Measurements from ENCODE around the gene RNF144A.

The RNF144A gene

DNA sequence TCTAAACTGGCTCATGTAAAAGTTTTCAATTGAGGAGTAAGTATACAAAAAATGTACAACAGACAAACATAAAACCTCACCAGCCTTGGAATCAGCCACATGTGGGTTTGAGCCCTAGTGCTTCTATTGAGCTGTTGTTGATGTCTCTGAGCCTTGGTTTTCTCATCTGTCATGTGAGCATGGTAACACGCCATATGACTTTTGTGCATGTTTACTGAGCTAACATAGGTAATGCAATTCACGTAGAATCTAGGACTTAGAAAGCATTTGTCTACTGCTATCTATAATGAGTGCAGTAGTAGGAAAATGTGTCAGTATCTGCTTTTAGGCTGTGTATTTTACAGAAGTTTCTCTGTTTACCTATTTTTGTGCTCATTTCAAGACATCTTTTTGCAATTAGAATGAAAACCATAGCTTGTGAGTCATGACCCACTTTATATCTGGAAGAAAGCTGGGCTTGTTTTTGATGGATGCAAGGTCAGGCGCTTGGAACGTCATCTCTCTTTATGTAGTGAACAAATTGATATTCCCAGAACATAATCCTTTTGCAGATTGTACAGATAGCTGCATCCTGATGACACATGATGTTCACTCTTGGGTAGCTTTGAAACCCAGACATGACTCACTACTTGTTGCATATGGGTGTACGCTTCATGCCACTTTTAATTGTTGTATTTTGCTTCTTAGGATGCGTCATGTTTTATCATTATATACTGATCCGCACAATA lies 94.3 kb downstream of the RNF144A start:
- DNase-seq, result no peak

DNA sequence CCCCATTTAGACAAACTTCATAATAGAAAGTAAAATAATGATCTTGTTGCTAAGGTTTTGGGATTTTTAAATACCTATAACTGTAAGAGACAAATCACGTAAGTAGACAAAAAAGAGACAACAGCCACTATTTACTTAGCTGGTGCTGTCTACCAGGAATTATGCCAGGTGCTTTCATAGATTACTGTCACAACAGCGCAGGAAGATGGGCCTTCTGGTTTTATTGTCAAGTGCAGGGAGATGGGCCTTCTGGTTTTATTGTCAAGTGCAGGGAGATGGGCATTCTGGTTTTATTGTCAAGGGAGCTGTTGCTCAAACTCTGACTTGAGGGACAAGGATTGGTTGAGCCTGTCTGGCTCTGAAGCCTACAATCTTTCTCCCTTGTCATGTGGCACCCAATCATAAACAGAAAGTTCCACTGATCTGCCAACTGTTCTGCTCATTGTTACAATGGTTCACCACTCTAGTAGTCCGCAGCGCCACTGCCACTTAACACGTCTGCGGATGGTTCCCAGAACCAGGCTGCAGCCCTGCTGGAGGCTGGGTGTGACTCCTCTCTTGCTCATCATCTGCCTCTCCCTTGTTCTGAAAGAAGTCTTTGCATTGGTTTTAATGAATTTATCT lies 95.0 kb downstream of the RNF144A start:
- no peak for DNase-seq

DNA sequence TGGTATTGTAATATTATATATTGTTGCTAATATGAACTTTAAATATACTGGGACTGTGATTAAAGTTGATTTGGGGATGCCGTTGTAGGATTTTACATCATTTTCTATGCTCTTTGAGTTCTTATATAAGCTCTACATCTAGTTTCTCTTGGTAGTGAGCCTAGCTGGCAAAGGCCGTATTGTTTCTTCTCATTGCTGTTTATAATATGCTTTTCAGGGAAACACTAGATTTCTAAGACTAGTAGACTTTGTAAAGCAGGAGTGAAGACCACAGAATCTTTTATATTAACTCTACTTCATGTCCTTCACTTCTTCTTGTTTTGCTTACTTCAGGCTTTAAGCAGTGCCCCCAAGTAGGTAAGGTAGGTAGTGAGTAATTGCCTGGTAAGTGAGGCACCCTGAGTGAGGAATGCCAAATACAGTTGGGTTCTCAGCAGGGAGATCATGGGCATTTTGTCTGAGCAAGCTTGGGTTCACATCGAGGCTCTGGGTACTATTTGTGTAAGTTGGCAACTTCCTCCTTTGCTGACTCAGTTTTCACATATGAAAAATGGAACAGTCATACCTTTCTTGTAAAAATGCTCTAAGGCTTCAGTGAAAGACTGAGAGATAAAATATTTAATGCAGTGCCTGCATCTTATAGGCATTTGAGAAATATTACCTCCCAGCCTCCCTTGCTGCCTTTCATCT lies 96.4 kb downstream of the RNF144A start:
- no peak for DNase-seq

DNA sequence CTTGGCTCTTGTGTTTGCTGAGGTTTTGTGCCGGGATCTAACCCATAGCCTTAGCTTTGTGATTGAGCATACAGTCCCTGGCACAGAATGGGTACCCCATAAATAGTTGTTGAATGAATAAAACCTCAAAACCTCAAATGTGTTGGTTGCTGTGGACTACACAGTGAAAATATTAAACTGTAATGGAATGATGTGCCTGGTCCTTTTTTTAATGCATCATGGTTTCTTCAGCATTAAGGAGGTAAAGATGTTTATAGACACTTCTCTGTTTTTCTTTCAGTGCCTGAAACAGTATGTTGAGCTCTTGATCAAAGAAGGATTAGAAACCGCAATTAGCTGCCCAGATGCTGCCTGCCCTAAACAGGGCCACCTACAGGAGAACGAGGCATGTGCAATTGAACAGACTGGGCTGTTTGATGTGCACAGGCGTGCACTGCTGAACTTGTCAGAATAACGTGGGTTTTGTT lies 97.0 kb downstream of the RNF144A start:
- DNase-seq, result no peak

DNA sequence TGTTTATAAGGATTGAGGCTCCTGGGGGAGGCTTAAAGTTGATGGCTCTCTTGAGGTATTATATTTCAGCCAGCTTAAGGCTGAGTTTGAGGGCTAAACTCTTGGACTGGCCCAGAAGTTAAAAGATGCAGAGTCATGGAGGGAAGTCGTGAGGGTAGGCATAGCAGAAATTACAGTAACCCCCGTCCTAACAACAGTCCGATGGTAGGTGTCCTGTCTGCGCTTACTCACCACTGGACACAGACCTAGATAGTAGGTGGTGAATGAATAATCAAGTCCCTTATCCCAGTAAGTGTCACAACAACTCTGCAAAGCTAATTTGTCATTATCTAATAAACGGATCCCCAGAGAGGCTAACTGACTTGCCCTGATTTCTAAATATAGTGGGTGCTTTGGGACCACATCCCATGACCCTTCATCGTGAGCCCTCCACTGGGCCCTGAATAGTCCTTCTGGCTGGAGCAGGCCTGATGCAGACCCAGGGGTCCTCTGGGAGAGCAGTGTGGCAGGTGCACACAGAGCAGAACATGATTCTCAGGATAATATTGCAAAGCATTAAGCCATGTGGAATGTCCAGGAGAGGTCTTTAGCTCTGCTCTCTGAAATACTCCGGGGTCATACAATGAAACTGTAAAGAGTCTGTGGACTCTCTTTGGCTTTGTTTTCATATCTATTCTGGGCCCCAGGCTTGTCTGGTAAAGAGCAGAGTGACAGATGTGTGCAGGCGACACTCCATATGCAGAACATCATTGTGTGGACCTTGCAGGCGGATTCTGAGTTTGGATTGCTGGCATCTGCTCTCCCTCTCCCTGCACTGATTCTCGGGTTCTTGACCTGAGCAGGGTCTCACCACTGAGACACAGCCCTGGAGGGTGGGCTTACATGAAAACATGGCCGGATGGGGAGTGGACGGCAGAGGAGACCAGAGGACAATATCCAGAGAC lies 98.1 kb downstream of the RNF144A start:
- no peak for DNase-seq

DNA sequence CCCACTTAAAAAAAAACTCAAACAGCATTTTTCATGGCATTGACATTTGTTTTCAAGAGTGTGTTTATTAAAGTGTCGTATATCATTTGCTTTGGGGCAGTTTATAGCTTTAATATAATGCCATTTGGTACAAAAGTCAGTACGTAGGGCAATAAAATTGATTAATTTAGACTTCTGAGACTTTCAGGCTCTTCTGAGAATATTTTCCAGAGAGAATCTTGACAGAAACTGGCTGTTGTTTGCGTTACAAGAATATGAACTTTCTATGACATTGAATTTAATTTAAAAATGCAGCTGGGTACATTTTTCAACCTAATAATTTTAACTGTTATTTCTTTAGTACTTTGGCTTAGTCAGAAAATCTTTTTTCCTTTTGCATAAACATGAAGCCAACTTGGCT lies 98.9 kb downstream of the RNF144A start:
- no peak for DNase-seq

DNA sequence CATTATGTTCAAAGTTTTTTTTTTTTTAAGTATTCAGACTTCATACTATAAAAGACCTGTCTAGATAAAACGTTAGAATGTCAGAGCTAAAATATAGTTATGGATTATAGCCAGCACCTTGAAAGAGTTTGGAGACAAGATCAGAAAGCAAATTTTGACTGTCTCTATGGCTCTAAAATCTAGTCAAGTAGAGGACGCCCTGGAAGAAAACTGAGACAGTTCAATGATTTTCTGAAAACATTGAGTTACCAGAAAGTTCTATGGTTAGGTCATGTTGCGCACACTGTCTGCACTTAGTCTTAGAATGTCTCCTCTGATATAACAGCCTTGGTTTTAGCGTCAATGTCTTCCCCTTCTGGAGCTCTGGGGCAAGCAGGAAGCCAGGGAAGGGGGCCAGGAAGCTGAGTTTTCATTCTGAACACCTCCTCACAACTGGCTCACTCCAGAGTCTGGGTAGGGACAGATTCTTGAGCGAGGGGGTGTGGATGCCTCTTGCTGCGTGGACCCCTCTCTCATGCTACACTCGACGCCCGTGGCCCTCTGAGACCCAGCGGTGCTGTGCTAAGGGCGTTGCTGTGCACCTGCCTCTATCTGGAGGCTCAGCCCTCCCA lies 99.5 kb downstream of the RNF144A start:
- no peak for DNase-seq

DNA sequence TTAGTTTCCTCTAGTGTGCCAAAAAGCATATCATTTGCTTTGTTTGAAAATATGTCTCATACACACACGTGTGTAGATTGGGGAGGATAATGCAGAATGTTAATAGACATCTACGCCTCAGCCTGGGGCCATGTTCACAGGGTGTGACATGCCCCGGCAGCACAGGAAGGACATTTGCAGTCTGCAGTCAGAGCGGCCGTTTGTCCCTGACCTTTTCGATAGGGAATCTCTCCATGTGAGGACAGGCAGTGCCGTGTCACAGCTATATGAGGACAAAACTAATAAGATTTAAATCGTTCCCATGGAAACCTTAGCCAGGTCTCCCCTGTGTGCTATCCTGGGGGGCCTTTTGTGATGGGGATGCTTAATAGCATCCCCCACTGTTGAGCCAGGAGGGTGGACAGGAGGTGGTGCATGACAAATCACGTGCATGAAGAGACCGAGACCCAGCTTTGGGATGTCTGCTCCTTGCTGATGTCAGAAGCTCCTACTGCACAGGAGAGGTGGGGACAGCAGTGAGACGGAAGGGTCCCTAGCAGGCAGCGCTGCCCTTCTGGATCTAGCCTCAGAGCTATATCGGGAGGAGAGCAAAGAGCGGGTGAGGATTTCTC lies 100.6 kb downstream of the RNF144A start:
- DNase-seq, result no peak

DNA sequence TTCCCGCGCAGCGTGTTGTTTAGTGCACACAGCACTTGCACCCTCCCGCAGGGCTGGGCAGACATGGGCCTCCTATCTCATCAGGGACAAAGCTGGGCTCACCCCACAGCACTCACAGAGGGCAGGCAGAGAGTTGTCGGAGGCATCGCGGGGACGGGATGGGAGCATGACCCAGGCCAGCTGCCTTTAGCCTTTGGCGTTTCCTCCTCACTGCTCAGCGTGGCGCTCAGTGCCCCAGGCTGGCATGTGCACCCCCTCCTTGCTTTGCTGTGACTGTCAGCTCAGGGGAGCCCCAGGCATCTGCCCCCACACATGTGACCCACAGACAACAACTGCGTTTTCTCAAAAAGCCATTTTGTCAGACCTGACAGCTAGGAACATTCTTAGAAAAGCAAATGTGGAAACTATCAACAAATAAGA lies 101.1 kb downstream of the RNF144A start:
- no peak for DNase-seq

DNA sequence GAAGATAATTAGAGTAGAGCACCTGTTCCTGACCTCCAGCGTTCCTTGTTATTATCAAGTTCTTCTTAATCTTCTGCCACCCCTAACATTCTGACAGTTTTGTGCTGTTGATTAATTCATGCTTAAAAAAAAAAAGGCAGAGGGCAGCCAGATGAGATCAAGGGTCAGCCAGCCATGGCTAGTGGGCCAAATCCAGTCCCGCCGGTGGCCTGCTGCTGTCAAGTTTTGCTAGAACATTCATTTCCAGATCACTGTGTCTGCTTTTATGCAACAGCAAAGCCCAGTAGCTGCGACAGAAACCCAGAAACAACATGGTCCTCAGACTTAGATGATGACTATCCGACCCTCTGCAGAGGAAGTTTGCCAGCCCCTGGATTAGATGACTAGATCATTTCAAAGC lies 101.6 kb downstream of the RNF144A start:
- no peak for DNase-seq

DNA sequence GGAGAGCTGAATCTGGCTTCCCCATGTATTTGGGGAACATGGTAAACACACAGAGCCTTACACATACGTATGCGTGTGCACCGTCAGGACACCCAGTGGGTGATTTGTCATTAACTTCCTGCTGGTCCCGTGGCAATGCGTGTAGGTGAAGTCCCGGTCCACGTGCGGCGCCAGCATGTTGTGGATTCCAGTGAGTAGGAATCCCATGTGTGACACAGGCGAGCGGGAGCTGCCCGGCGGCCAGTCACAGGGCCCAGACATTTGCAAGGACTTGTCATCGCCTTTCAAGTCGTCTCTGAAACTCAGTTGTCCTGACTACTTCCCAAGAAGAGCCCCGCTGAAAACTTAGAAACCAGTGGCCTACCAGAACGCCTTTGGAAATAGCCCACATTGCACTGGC lies 102.0 kb downstream of the RNF144A start:
- no peak for DNase-seq

DNA sequence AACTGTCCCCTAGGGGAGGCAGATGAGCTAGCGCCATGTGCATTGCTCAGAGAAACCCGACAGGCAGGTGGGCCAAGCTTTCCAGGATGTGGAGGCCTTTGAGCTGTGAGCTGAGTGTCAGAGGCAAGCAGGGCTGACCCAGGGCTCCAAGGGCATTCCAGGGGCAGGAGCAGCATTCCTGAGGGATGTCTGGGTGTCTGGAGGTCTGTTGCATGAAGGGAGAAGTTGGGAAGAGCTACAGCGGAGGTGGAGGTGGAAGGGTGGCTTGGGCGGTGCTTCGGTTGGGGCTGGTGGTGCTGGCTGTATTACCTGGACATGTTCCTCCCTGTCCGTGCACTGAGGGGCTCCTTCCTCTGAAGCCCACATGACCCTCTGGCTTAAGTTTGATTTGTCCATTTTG lies 102.8 kb downstream of the RNF144A start:
- no peak for DNase-seq

DNA sequence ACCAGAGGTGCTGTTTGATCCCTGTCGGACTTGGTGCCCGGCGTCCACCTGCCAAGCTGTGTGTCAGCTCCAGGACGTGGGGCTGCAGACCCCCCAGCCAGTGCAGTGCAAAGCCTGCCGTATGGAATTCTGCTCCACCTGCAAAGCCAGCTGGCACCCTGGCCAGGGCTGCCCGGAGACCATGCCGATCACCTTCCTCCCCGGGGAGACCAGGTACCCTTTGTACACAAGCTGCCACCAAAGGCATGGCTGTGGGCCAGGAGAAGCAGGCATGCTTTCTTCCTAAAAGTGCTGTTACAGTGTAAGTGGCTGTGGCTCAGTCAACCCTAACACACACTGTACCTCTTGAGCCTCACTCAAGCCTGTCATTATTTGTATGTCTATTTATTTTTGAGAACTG lies 103.3 kb downstream of the RNF144A start:
- no peak for DNase-seq

DNA sequence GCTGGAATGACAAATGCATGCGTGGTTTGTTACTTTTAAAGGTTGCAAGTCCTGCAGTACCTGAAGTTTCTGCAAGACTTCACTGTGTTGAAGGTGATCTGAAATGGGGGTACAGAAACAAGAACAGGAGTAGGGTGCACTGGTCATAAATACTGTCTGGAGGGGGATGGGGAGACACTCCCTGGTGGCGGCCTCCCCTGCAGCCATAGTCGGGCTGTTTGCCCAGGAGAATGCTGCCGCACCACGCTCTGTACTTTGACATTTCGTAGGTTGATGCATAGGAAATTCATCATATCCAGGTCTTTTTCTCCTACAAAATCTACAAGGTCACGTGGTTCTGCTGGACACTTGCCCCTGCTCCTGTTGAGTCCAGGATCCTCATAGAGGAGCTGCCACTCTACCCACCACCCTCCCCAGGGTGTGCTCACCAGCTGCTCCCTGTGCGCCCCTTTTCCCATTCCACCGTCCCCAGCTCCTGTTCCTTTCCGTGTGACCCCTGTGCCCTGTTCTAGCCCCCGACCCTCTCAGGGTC lies 103.8 kb downstream of the RNF144A start:
- no peak for DNase-seq

DNA sequence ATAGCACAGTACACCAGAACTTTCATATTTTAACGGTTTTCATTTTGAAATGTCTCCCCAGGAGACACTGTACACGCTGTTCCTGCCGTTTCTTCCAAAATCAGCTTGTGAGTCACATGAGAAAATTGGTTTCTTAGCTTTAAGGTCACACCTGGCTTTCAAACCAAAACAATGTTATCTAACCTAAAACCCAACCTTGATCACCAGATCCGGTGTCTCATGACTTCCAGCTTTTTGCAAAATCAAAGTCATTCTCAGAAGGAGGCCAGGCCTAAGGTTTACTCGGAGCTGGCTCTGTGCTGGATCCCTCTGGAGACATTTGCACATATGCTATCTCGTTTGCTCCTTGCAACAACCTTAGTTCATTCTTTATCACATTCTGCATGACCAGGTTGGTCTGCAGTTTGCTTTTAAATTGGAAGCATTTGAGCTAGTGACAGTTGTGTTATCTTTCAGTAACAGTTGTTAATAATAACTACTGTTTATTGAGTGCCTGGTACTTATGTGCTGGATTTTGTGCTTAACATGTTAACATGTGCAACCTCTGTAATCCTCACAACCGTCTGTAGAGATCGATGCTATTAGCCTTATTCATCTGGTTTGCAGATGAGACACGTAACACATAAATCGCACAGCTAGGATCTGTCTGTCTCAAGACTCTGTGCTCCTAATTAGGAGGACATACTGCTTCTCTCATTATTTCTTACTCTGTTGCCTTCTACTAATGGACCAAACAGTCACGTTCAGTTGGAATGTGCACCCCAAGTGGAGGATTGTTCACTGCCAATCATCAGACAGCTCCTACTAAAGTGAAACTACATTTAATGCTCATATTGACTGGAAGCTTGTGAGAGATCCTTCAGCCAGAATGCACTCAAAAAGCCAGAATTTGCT lies 105.5 kb downstream of the RNF144A start:
- DNase-seq, result no peak

DNA sequence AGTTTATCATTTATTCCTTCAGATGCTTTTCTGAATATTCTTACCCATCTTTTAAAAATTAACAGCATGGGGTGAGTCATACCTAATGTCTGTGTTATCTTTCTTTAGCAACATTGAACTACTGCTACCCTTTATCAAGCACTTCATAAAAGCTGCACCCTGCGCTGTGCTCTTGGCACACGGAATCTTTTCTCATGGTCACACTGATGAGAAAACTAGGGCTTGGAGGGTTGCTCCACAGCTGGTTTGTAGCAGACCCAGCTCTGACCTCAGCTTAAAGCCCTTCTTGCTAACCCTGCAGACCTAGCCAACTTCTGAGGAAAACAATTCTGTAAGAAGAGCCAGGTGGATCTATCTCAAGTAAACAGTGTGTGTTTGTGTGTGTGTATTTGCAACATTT lies 106.3 kb downstream of the RNF144A start:
- DNase-seq, result no peak

DNA sequence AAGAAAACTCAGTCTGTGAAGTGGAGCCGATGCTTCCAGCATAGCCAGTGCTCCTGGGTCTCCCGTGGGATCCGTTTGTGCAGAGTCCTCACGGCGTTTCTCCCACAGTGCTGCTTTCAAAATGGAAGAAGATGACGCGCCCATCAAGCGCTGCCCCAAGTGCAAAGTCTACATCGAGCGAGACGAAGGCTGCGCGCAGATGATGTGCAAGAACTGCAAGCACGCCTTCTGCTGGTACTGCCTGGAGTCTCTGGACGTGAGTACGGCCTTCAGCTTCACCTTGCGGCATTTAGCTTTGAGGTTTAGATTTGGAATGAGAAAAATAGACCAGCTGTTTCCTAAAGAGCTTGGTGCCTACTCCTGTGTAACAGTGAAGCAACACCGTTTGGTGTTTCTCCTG lies 107.0 kb downstream of the RNF144A start:
- no peak for DNase-seq

DNA sequence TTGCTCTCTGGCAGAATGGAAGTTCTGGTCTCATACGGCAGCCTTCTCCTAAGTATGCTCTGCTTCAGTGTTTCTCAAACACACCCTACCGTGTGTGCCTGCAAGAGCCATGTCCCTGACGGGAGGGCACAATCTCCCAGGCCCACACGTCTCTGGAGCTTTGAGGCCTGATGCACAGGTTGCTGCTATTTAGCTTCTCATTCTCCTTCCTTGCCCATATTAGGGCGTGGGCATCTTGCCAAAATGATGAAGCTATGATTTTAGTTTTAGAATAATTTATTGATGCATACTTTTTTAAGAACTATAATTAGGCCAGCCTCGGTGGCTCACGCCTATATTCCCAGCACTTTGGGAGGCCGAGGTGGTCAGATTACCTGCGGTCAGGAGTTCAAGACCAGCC lies 107.9 kb downstream of the RNF144A start:
- no peak for DNase-seq

DNA sequence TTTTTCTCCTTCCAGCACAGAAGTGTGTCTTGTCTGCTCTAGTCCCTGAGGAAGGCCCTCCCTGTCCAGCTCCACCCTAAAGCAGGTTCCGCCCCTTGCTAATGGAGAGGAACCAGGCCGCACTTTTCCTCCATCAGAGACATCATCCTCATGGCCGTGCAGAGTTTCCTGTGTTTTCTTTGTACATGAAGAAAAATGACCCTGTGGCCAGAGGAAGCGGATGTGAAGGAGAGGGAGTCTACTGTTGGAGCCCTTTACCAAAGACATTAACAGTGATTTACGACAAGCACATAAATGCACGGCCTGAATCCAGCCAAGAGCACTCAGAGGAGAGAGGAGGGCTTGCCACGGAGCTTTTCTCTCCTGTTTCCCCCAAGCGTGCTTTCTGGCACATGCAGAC lies 109.5 kb downstream of the RNF144A start:
- no peak for DNase-seq

DNA sequence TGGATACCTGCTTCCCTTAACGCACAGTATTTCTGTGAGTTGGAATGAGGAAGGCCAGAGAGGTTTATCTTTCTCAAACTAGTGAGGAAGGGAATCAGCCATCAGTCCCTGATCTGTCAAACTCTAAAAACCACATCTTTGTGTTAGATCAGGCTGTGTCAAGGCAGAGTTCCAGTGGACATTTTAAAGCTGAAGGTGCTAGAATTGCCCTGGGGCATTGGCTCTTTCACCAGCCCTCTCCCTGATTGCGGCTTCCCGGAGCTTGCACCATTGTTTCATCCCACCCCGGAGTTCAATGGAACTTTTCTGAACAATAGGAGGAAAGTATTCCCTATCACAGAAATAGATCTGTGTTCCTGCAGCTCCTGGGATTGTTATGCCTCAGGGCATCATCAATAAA lies 110.2 kb downstream of the RNF144A start:
- no peak for DNase-seq

Data from stimulated activated naive CD4-positive, alpha-beta T cell treated with Interleukin-2 at 50 U/mL for 16 hours (primary cell).